Epithelial cell of esophagus (primary cell): ENCODE data around the gene GPR37L1.

Experiments
- DNase-seq: peaks from one replicate; pipeline ENCODE4 v3.0.0; 2010; ENCODE audit warnings: low read depth
- H3K4me3 ChIP-seq: 2 replicates; pipeline ENCODE4 v1.5.1; 2011; ENCODE audit warnings: mild to moderate bottlenecking, low read length, control low read depth
- CTCF ChIP-seq: IDR thresholded peaks from 2 replicates; pipeline ENCODE4 v1.5.1; 2011; ENCODE audit warnings: low read depth, mild to moderate bottlenecking, low read length, control low read depth, inconsistent platforms; ENCODE audit not compliant: insufficient read depth; ENCODE audit errors: missing control alignments

Gene GPR37L1

GRCh38 chr1:202123336-202123813 is 658 bp downstream of the GPR37L1 start:
- no peak overlapping the region for H3K4me3 ChIP-seq
- TF ChIP-seq CTCF: no peak
- DNase-seq: no peak

- H3K4me3 ChIP-seq: no peak overlapping the region
- no peak for DNase-seq
- no peak for TF ChIP-seq CTCF
Observed at GRCh38 chr1:202124142-202124541, 1.4 kb downstream of the GPR37L1 start.

- TF ChIP-seq CTCF: no peak
- no peak overlapping the region for H3K4me3 ChIP-seq
- no peak for DNase-seq
Observed at GRCh38 chr1:202125611-202126010, 2.9 kb downstream of the GPR37L1 start.

GRCh38 chr1:202126426-202126825 is 3.7 kb downstream of the GPR37L1 start:
- TF ChIP-seq CTCF: no peak
- no peak for DNase-seq
- H3K4me3 ChIP-seq: no peak overlapping the region

- TF ChIP-seq CTCF: no peak
- DNase-seq: no peak
- no peak overlapping the region for H3K4me3 ChIP-seq
Observed at GRCh38 chr1:202127061-202127460, 4.3 kb downstream of the GPR37L1 start.

- H3K4me3 ChIP-seq: no peak overlapping the region
- DNase-seq: no peak
- TF ChIP-seq CTCF: no peak
Observed at GRCh38 chr1:202127836-202128622, 5.3 kb downstream of the GPR37L1 start.
